ENCODE data around the gene PNMA8B.

DNA sequence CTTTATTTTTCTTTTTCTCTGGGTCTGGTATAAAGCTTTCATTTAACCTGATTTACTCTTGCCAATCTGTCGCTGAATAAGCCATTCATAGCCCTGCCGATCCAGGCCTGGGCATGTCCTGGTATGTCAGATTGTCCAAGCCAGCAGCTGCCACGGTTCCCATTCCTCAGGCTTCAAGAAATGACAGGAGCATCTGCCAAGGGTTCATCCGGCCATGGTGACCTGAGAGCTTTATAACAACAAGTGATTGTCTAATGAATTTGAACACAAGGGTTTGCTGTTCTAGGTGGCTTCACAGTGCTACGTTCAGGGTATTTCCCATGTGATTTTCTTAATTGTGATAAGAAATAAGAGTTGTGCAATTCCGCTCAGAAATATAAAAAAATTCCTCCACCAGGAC, 44.3 kb downstream of the PNMA8B start:
- TF ChIP-seq, protein P1, sequence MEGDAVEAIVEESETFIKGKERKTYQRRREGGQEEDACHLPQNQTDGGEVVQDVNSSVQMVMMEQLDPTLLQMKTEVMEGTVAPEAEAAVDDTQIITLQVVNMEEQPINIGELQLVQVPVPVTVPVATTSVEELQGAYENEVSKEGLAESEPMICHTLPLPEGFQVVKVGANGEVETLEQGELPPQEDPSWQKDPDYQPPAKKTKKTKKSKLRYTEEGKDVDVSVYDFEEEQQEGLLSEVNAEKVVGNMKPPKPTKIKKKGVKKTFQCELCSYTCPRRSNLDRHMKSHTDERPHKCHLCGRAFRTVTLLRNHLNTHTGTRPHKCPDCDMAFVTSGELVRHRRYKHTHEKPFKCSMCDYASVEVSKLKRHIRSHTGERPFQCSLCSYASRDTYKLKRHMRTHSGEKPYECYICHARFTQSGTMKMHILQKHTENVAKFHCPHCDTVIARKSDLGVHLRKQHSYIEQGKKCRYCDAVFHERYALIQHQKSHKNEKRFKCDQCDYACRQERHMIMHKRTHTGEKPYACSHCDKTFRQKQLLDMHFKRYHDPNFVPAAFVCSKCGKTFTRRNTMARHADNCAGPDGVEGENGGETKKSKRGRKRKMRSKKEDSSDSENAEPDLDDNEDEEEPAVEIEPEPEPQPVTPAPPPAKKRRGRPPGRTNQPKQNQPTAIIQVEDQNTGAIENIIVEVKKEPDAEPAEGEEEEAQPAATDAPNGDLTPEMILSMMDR (IDR thresholded peaks at IDR 0.05; ENCODE audit: extremely low read depth in 1 of 2, insufficient read depth in 1 of 2, low read depth in 1 of 2, low read length in 2 of 2): no peak
- TF ChIP-seq JUN (IDR thresholded peaks at IDR 0.05; ENCODE audit: borderline replicate concordance, insufficient read depth, insufficient read length, low read depth): no peak
- TF ChIP-seq POLR2A (IDR thresholded peaks at IDR 0.05; ENCODE audit: low read depth, low read length): no peak
- TF ChIP-seq EZH2 (IDR thresholded peaks at IDR 0.05; ENCODE audit: borderline replicate concordance, low read depth, low read length, severe bottlenecking): no peak
- no peak for TF ChIP-seq FOS (IDR thresholded peaks at IDR 0.05; ENCODE audit: borderline replicate concordance, insufficient read depth, low read length)
- TF ChIP-seq POLR2AphosphoS5 (IDR thresholded peaks at IDR 0.05; ENCODE audit: insufficient read depth, low read depth, low read length): no peak
- no peak for TF ChIP-seq MAX (IDR thresholded peaks at IDR 0.05; ENCODE audit: insufficient read depth, insufficient read length)
- no peak for TF ChIP-seq MYC (IDR thresholded peaks at IDR 0.05; ENCODE audit: low read depth, low read length)
- no peak for TF ChIP-seq GATA2 (IDR thresholded peaks at IDR 0.05; ENCODE audit: insufficient read depth, insufficient read length, low read depth, low read length)

Measured in endothelial cell of umbilical vein (primary cell).